Measurements from ENCODE around the gene TEK.

TEK gene

DNA sequence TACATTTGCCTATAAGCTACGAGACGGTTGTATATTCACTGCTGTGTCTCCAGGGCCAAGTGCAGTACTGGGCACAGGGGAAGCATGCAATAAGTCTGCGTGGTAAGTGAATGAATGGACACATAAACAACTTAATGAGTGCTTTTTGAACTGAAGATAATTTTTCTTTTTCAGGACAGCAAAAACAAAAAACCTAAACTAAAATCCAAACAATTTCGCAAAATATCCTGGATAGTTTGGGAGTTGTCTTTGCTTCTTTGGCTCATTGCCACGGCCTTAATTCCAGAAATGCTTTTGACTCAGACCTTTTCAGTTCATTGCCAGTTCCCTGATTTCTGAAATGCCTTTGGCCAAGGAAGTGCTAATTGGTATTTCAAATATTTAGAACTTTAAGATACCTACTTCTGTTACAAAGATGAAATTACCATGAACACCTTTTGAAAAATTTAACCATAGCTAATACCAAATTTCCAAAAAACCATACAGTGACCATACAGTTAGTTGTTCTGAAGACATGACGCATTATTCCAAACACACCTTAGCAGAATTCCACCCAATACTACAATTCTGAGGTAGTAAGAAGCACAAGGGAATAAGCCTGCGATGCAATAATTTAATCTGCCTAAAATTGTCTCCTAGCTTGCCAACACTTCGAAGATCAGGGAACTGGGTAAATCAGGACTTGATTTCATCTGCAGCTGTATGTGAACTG is 42.8 kb downstream of the TEK start:
- H3K36me3 ChIP-seq, result no peaks in the 10 kb centered on the region
- H3K4me1 ChIP-seq (ENCODE audit: control insufficient read depth in 1 of 2, insufficient read depth in 1 of 2, low read depth in 1 of 2, low read length in 1 of 2), result no peaks in the 10 kb centered on the region
- TF ChIP-seq, protein P1, sequence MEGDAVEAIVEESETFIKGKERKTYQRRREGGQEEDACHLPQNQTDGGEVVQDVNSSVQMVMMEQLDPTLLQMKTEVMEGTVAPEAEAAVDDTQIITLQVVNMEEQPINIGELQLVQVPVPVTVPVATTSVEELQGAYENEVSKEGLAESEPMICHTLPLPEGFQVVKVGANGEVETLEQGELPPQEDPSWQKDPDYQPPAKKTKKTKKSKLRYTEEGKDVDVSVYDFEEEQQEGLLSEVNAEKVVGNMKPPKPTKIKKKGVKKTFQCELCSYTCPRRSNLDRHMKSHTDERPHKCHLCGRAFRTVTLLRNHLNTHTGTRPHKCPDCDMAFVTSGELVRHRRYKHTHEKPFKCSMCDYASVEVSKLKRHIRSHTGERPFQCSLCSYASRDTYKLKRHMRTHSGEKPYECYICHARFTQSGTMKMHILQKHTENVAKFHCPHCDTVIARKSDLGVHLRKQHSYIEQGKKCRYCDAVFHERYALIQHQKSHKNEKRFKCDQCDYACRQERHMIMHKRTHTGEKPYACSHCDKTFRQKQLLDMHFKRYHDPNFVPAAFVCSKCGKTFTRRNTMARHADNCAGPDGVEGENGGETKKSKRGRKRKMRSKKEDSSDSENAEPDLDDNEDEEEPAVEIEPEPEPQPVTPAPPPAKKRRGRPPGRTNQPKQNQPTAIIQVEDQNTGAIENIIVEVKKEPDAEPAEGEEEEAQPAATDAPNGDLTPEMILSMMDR (IDR thresholded peaks at IDR 0.05), result no peak
- no peak overlapping the region for H3K4me3 ChIP-seq (ENCODE audit: low read depth in 1 of 2, low read length in 1 of 2)
- no peaks in the 10 kb centered on the region for H3K9me3 ChIP-seq
- H3K27me3 ChIP-seq, result no peaks in the 10 kb centered on the region
- no peak overlapping the region for H3K27ac ChIP-seq

DNA sequence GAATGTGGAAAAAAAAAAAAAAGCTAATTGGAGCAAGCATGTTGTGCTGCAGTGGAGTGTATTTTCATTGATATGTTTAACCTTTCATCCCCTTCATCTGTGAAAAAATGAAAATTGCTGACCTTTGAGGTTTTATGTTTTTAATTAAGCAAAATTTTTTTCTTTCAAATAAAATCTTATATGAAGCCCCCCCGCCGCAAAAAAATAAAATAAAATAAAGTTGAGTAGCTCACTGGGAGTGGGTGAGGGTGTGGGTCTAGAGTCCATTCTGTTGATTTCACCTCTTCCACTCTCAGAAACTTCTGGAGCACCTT is 43.3 kb downstream of the TEK start:
- TF ChIP-seq, protein P1 (IDR thresholded peaks at IDR 0.05), result no peak
- no peak overlapping the region for H3K27ac ChIP-seq
- H3K4me1 ChIP-seq (ENCODE audit: control insufficient read depth in 1 of 2, insufficient read depth in 1 of 2, low read depth in 1 of 2, low read length in 1 of 2), result no peaks in the 10 kb centered on the region
- H3K36me3 ChIP-seq, result no peaks in the 10 kb centered on the region
- no peaks in the 10 kb centered on the region for H3K27me3 ChIP-seq
- H3K9me3 ChIP-seq, result no peaks in the 10 kb centered on the region
- H3K4me3 ChIP-seq (ENCODE audit: low read depth in 1 of 2, low read length in 1 of 2), result no peak overlapping the region

DNA sequence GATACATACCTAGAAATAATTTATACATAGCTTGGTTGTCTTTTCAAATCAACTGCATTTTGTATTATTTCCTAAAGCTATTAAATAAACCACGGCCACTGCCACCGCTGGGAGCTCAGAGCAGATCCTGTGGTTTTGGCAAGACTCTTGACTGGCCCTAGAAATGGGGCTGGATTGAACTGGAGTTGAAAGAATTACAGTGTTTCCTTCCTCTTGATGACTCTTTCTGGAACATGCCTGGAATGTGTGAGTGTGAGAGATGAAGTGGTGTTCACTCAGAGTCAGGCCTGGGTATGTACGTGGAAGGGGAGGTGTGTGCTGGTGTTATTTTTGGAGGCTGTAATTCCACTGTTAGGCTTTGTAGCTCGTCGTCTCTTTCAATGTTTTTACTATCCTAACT is 45.9 kb downstream of the TEK start:
- TF ChIP-seq, protein P1 (IDR thresholded peaks at IDR 0.05), result no peak
- no peaks in the 10 kb centered on the region for H3K27me3 ChIP-seq
- H3K27ac ChIP-seq, result no peak overlapping the region
- no peaks in the 10 kb centered on the region for H3K36me3 ChIP-seq
- no peak overlapping the region for H3K4me3 ChIP-seq (ENCODE audit: low read depth in 1 of 2, low read length in 1 of 2)
- H3K4me1 ChIP-seq (ENCODE audit: control insufficient read depth in 1 of 2, insufficient read depth in 1 of 2, low read depth in 1 of 2, low read length in 1 of 2), result no peaks in the 10 kb centered on the region
- H3K9me3 ChIP-seq, result no peaks in the 10 kb centered on the region

DNA sequence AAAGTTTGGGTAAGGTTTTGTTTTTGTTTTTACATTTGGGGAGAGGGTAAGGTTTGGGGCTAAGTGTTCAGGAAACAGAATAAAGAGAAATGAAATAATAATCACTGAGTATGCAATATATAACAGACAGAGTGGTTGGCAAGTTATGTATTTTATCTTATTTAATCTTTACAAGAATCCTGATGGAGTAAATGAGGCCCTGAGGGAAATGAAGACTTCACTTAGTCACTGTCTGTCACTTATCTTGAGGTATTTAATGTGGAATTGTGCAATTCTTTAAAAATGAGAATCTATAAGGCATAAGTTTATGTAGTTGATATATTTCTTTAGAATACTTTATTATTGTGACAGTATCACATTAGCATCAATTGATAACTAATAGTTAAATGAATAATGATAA is 48.1 kb downstream of the TEK start:
- H3K9me3 ChIP-seq, result no peaks in the 10 kb centered on the region
- H3K36me3 ChIP-seq, result no peaks in the 10 kb centered on the region
- no peak overlapping the region for H3K27ac ChIP-seq
- H3K27me3 ChIP-seq, result no peaks in the 10 kb centered on the region
- H3K4me3 ChIP-seq (ENCODE audit: low read depth in 1 of 2, low read length in 1 of 2), result no peak overlapping the region
- TF ChIP-seq, protein P1 (IDR thresholded peaks at IDR 0.05), result no peak
- no peaks in the 10 kb centered on the region for H3K4me1 ChIP-seq (ENCODE audit: control insufficient read depth in 1 of 2, insufficient read depth in 1 of 2, low read depth in 1 of 2, low read length in 1 of 2)

DNA sequence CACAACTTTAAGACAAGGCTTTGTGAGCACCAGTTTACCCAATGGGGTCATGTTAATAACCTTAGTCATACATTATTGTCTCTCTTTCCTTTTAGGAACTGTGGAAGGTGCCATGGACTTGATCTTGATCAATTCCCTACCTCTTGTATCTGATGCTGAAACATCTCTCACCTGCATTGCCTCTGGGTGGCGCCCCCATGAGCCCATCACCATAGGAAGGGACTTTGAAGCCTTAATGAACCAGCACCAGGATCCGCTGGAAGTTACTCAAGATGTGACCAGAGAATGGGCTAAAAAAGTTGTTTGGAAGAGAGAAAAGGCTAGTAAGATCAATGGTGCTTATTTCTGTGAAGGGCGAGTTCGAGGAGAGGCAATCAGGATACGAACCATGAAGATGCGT is 48.7 kb downstream of the TEK start:
- no peaks in the 10 kb centered on the region for H3K9me3 ChIP-seq
- H3K4me3 ChIP-seq (ENCODE audit: low read depth in 1 of 2, low read length in 1 of 2), result no peak overlapping the region
- H3K4me1 ChIP-seq (ENCODE audit: control insufficient read depth in 1 of 2, insufficient read depth in 1 of 2, low read depth in 1 of 2, low read length in 1 of 2), result no peaks in the 10 kb centered on the region
- no peaks in the 10 kb centered on the region for H3K36me3 ChIP-seq
- H3K27me3 ChIP-seq, result no peaks in the 10 kb centered on the region
- TF ChIP-seq, protein P1 (IDR thresholded peaks at IDR 0.05), result no peak
- no peak overlapping the region for H3K27ac ChIP-seq

DNA sequence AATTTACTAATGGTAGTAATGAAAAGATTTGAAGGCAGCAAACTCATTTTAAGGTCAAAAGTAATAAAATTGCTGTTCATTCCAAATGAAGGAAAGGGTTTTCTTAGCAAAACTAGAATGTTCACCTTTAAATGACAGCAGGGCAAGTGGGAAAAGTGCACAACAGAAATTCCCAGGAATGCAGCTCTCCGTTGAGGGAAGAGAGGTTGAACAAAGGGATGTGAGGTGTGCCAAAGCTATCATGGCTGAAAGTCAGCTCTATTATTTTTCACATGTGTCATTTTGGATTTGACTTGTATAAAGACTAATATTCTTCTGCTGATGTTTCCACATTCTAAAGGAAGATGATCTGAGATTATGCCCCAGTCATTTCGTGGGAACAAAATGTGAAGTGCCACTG is 51.6 kb downstream of the TEK start:
- Histone ChIP-seq H3K27ac (no peak overlapping the region), H3K4me3 (ENCODE audit: low read depth in 1 of 2, low read length in 1 of 2) (no peak overlapping the region), H3K27me3 (no peaks in the 10 kb centered on the region), H3K36me3 (no peaks in the 10 kb centered on the region), H3K9me3 (no peaks in the 10 kb centered on the region), H3K4me1 (ENCODE audit: control insufficient read depth in 1 of 2, insufficient read depth in 1 of 2, low read depth in 1 of 2, low read length in 1 of 2) (no peaks in the 10 kb centered on the region)
- TF ChIP-seq, protein P1 (IDR thresholded peaks at IDR 0.05), result no peak
